Measurements from ENCODE around the gene PTPRR. TPM values are rescaled to one million over a fixed set of nuclear protein-coding genes. Genes with fewer than 3 reads are reported as not detected.

PTPRR gene
- total RNA-seq, 3 donors from 2014 or later, result 16.6 to 46.9 (median 25.1) TPM

- DNase-seq (no peak), ATAC-seq (no peak)
- no peaks in the 10 kb centered on the region for H3K4me1 ChIP-seq (ENCODE audit: low read depth)
- no peak overlapping the region for H3K4me3 ChIP-seq
- intact Hi-C loops (cut with DNase I, micrococcal nuclease), result no loop called here
- H3K9me3 ChIP-seq, result no peaks in the 10 kb centered on the region
- no peak for TF ChIP-seq CTCF (IDR thresholded peaks at IDR 0.05)
- no peaks in the 10 kb centered on the region for H3K36me3 ChIP-seq (ENCODE audit: low read depth)
These were observed 29.4 kb downstream of the PTPRR start for GRCh38 chr12:70890895-70891832.

- H3K36me3 ChIP-seq (ENCODE audit: low read depth), result no peaks in the 10 kb centered on the region
- DNase-seq (no peak), ATAC-seq (no peak)
These were observed 34.6 kb downstream of the PTPRR start for GRCh38 chr12:70885956-70886355.

GRCh38 chr12:70883855-70884254 is 36.7 kb downstream of the PTPRR start:
- DNase-seq (no peak), ATAC-seq (no peak)
- no peaks in the 10 kb centered on the region for H3K9me3 ChIP-seq
- H3K4me3 ChIP-seq, result no peak overlapping the region
- no peaks in the 10 kb centered on the region for H3K4me1 ChIP-seq (ENCODE audit: low read depth)
- intact Hi-C loops (cut with DNase I, micrococcal nuclease), result no loop called here
- no peaks in the 10 kb centered on the region for H3K36me3 ChIP-seq (ENCODE audit: low read depth)
- no peak for TF ChIP-seq CTCF (IDR thresholded peaks at IDR 0.05)

More at GRCh38 chr12:70885956-70886355, 34.6 kb downstream of the PTPRR start:
- Histone ChIP-seq H3K4me1 (ENCODE audit: low read depth) (no peaks in the 10 kb centered on the region), H3K4me3 (no peak overlapping the region), H3K9me3 (no peaks in the 10 kb centered on the region)
- TF ChIP-seq CTCF (IDR thresholded peaks at IDR 0.05), result no peak
- intact Hi-C loops (cut with DNase I, micrococcal nuclease), result no loop called here

GRCh38 chr12:70880744-70881143 is 39.8 kb downstream of the PTPRR start:
- no peaks in the 10 kb centered on the region for H3K36me3 ChIP-seq (ENCODE audit: low read depth)
- ATAC-seq (no peak), DNase-seq (no peak)
- H3K9me3 ChIP-seq, result no peaks in the 10 kb centered on the region
- H3K4me3 ChIP-seq, result no peak overlapping the region
- H3K4me1 ChIP-seq (ENCODE audit: low read depth), result no peaks in the 10 kb centered on the region
- intact Hi-C loops (cut with DNase I, micrococcal nuclease), result no loop called here
- no peak for TF ChIP-seq CTCF (IDR thresholded peaks at IDR 0.05)

GRCh38 chr12:70876952-70877351 is 43.6 kb downstream of the PTPRR start:
- TF ChIP-seq CTCF (IDR thresholded peaks at IDR 0.05), result no peak
- ATAC-seq, result no peak
- H3K4me3 ChIP-seq, result no peak overlapping the region
- intact Hi-C loops (cut with DNase I, micrococcal nuclease), result no loop called here
- H3K9me3 ChIP-seq, result no peaks in the 10 kb centered on the region
- no peak for DNase-seq
- no peaks in the 10 kb centered on the region for H3K4me1 ChIP-seq (ENCODE audit: low read depth)
- no peaks in the 10 kb centered on the region for H3K36me3 ChIP-seq (ENCODE audit: low read depth)
